ENCODE results near the gene CELF2.

Gene CELF2

GRCh38 chr10:11023009-11023953 lies 5.6 kb downstream of the CELF2 start:
- no peak for DNase-seq

DNA sequence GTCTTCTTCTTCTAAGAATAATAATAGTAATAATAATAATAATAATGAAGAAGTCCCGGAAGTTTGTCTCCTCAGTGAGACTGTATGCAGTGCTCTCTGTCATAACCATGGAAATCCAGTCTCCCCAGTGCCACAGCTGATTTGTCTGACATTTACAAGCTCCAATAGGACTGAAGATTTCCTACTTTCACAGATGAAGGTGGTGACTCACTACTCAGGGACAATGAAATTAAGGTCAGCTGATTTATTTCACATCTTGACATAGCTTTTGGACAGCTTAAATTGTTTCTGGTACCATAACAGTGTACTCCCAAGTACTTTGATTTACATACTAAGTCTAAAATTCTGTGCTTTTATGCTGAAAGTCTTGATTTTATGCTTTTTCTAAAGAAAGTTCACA lies 6.9 kb downstream of the CELF2 start:
- DNase-seq = no peak

- DNase-seq = no peak
Measured at GRCh38 chr10:11025978-11026377, 8.3 kb downstream of the CELF2 start.

DNA sequence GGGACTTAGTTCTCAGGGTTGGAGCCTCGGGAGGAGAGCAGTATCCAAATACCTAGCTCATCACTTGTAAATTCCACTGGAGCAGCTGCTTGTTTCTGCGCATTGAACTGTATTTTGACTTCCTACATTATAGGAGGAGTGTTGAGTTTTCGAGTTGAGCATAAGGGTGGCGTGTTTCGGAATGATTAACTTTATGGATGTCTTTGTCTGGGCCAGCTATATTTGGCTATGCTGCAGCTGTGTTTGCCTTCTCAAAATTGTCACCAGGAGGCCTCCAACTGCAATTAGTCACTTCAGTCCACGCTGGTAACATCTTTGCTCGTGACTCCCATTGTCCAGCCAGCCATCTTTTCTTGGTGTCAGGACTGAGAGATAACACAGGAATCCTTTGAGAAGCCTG lies 9.1 kb downstream of the CELF2 start:
- no peak for DNase-seq

DNA sequence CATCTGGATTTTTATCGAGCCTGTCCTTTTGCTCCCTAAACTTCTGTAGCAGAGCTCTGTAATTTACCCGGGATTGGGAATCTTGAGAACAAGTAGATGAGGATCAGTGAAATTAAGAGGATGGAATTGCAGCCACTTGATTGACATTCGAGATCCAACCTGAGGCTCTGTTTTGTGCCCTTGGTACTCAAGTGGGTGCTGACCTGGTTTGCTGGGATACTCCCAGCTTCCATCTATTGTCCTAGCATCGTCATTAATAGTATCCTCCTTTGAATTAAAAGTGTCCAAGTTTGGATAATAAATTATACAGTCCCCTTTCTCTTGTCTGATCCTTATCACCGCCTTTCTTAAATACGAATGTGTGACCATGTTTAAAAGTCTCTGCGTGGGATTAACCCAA lies 17.1 kb downstream of the CELF2 start:
- no peak for DNase-seq

DNA sequence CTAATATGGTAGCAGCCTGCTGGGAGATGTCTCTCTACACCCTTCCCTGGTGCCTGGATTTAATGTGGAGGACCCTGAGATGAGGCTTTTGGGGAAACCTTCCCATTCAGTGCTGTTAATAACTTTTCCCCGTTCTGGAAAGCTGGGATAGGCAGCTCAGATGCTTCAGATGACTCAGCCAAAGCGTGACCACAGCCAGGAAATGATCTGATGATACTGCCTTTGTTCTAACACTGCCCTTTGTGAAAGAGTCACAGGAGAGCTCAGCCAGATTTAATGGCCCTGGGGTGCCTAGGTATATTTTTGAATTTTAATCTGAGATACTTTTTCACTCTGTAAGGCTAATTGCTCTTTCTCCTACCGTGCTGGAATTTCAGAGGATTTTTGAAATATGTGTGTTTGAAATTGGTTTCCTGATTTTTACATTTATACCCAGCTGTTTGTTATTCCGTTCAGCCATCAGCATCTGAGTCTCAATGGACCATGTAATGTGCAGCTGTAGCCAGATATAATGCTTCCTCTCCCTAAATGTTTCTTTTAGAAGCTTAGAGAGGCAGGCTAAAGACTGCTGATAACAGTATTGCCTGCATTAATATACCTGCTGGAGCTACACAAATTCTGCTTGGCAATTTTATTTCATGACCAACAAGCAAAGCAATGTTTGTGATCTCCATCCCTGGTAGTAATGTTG lies 17.8 kb downstream of the CELF2 start:
- no peak for DNase-seq

- DNase-seq = no peak
Measured at GRCh38 chr10:11036424-11037011, 18.8 kb downstream of the CELF2 start.

GRCh38 chr10:11037991-11038390 lies 20.3 kb downstream of the CELF2 start:
- no peak for DNase-seq

DNA sequence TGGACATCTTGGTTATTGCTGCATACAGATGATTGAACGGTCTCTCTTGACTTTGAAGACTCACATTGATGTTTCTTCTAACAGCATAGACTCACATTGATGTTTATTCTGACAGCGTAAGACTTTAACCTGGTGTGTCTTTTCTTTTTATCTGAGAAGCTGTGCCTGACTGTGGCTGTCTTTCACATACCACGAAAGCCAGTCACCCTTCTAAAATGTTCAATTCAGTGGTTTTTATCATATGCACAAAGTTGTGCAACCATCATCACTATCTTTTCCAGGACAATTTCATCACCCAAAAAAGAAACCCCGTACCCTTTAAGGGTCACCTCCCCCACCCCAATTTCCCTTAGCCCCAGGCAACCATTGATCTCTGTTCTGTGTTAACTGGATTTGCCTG lies 24.7 kb downstream of the CELF2 start:
- no peak for DNase-seq

- no peak for DNase-seq
Measured at GRCh38 chr10:11043039-11043438, 25.4 kb downstream of the CELF2 start.

DNA sequence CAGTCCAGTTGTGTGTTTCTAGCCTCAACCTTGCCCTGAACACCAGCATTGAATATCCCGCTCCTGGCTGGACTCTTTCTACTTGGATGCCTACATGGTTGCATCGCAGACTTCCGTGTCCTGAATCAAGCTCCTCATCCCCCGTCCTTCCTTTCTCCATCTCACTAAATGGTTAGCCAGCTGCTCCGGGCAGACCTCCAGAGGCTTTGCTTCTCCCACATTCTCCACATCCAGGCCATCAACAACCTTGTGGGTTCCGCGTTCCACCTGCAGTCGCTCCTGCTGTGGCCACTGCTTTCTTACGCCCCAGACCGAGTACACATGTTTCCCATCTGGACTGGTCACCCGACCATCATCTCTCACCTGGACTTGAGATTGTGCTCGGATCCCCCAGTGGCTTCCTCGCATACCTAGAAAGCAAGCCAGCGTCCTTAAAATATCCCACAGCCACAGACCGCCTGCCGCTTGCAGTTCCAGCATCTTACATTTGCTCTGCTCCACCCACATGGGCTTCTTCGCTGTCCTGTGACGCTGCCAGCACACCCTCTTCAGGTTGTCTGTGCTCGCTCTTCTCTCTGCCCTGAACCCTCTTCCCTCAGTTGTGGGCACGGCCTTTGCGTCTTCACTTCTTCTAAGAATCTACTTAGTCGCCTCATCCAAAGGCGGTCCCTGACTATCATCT lies 25.9 kb downstream of the CELF2 start:
- no peak for DNase-seq

DNA sequence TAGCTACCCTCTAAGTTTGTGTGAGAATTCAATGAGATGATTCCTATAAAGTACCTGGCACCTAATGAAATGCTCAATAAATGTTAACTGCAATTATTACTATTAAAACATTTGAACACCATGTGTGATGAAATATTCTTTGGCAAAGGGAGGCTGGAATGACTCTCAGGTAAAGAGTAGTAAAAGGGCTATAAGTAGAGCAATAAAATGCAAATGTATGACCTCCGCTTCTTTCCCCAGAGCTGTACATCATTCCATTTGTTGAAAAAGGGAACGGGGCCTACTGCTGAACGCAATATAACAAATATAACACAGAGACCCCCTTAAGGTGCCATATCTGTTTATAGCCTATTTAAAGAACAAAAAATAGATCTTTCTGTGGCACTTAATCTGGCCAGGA lies 27.8 kb downstream of the CELF2 start:
- no peak for DNase-seq

- no peak for DNase-seq
Measured at GRCh38 chr10:11045995-11046775, 28.5 kb downstream of the CELF2 start.

DNA sequence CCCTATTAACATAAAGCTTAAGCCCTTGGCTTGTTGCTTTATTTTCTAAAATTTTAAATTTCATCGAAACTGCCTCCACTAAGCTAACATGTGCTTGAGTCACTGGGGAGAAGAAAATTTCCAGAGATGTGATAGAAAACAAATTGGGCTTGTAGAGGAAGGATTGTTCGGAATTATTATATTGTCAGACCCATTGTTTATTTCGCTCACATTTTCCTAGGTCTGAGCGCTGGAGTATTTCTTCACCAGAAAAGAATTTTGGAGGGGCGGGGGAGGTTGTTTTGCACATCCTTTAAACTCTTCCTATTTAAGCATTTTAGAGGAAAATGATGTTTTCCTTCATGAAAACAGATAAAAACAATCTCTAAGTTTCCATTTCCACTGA lies 29.1 kb downstream of the CELF2 start:
- no peak for DNase-seq

GRCh38 chr10:11048707-11049278 lies 31.1 kb downstream of the CELF2 start:
- DNase-seq = no peak

DNA sequence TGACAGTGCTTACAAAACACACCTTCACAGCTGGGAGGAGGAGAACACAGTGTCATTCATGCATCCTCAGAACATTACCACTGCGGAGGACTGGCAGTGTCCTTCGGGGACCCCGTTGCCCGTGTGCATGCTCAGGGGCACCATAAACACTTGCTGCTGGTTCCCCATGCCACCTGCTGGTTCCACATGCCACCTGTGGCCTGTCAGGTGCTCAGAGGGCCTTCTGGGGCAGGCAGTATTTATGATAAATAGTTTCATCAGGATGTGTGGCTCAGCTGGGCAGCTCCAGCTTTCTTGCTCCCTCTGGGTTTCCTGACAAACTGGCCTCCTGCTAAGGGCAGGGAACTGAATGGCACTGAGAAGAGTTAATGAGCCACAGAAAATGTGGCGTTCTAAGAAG lies 32.1 kb downstream of the CELF2 start:
- DNase-seq = no peak

DNA sequence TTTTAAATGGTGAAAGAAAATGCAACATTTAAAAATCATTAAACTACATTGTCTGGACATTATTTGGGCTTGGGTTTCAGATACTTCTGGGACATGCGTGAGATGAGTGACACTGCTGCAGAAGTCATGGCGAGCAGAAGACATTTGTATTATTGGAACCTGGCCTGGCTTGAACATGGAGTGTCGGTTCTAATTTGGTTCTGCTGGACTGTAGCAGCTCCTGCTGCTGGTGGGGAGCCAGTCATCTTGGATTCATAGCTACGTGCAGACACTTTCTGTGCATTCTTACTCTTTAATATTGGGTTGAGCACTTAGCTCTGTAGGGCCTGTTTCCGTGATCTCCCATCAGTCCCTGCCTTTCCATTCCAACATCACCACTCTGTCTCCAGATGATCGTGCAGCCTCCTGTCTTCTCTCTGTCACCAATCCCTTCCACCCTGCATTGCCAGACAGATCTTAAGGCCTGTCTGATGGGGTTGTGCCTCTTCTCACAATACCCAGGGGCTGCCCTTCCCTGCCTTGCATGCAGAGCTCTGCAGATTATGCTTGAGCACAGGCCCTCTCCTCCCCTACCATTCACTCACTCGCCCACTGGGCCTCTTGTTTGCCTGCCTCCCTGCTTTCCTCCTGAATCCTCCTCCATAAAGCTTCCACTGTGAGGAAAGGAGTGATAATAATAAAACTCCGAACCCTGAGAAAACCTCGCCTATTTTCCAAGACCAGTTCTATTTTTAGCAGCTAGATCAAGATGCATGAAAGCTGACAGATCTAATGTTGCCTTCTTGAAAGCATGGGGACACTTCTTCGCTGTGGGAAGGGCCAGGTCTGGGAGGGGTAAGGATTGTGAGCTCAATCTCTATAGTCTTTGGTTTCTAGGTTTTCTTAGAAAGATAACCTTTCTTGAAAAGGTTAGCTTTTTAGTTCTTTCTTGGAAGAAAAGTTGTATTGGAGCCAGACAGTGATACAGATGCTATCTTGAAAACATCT lies 32.9 kb downstream of the CELF2 start:
- DNase-seq = no peak

GRCh38 chr10:11057018-11057417 lies 39.3 kb downstream of the CELF2 start:
- DNase-seq = no peak

DNA sequence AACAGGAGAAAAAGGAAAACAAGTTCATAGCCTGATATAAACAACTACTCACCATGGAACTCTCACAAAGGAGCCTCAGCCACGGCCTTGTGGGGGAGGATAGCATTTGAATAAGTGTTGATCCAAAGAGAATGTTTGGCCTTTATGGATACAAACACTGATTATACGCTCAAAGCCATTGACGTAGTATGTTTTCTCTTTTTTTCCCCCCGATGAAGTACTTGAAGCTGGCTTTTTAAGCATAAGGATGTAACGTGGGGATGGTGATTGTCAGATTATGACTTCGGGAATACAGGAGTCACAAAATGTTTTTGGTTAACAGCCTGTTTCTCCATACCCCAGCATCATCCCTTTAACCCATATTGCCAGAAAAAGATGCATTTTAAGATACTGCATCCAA lies 39.8 kb downstream of the CELF2 start:
- DNase-seq = no peak

DNA sequence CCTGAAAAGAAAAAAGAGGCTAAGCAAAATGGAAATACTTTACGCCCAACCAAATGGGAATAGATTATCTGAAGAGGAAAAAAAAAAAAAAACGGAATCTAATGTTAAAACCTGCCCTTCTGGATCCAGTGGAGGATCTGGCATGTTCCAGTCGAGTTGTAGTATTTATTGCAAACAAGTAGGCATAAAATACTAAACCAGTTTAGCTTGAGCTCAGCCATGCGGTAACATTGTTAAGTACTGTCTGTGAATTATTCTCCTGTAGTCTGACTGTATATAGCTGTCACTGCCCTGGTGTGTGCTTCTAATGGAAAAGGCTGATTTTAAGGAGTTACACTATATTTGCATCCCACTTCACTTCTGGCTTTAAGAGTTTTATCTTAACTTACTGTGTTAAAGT lies 40.3 kb downstream of the CELF2 start:
- no peak for DNase-seq

GRCh38 chr10:11058965-11059364 lies 41.3 kb downstream of the CELF2 start:
- DNase-seq = no peak
